Measurements from ENCODE around the gene CD247. TPM values are rescaled to one million over a fixed set of nuclear protein-coding genes. Genes with fewer than 3 reads are reported as not detected.
A peak's percentile ranks its signal among the peaks of the same experiment; 100 is the strongest.

CD247 gene
- total RNA-seq, 1 donor from 2014 or later: not detected

DNA sequence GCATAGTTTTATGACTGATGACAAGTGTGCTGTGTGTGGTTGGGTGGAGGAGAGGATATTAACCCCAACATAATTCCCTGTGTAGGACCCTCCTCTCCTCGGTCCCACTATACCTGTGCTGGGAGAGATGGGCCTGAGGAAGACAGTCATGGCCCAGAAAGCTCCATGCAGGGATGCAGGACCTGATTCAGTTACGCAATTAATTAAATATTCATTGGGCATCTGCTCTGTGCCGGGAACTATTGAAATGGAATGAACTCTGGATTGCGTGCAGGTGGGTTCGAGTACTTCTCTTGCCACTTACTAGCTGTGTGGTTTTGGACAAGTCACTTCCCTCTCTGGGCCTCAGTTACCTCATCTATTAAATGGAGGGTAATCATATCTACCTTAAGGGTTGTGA is 74.6 kb downstream of the CD247 start:
- Histone ChIP-seq H3K27me3 (ENCODE audit: control insufficient read depth, insufficient read depth, low read length) (peaks cover 11% of the 10 kb centered on the region), H3K4me3 (ENCODE audit: low read depth, low read length) (no peak overlapping the region), H3K36me3 (ENCODE audit: control insufficient read depth, insufficient read depth, low read length) (no peaks in the 10 kb centered on the region)
- DNase-seq (ENCODE audit: low read depth): no peak
- no peak for TF ChIP-seq CTCF (IDR thresholded peaks at IDR 0.05; ENCODE audit: insufficient read depth, low read length, poor library complexity, severe bottlenecking)

- no peak for DNase-seq (ENCODE audit: low read depth)
- no peak for TF ChIP-seq CTCF (IDR thresholded peaks at IDR 0.05; ENCODE audit: insufficient read depth, low read length, poor library complexity, severe bottlenecking)
- H3K27me3 ChIP-seq (ENCODE audit: control insufficient read depth, insufficient read depth, low read length): peaks cover 13% of the 10 kb centered on the region
- no peak overlapping the region for H3K4me3 ChIP-seq (ENCODE audit: low read depth, low read length)
- no peaks in the 10 kb centered on the region for H3K36me3 ChIP-seq (ENCODE audit: control insufficient read depth, insufficient read depth, low read length)
Observed at GRCh38 chr1:167442854-167443565, 75.3 kb downstream of the CD247 start.

- H3K36me3 ChIP-seq (ENCODE audit: control insufficient read depth, insufficient read depth, low read length): no peaks in the 10 kb centered on the region
Observed at GRCh38 chr1:167442142-167442848, 76.0 kb downstream of the CD247 start.

GRCh38 chr1:167441222-167441621 is 77.1 kb downstream of the CD247 start:
- H3K36me3 ChIP-seq (ENCODE audit: control insufficient read depth, insufficient read depth, low read length): no peaks in the 10 kb centered on the region
- no peak for TF ChIP-seq CTCF (IDR thresholded peaks at IDR 0.05; ENCODE audit: insufficient read depth, low read length, poor library complexity, severe bottlenecking)

More at GRCh38 chr1:167442142-167442848, 76.0 kb downstream of the CD247 start:
- DNase-seq (ENCODE audit: low read depth): peak; percentile 18
- Histone ChIP-seq H3K4me3 (ENCODE audit: low read depth, low read length) (no peak overlapping the region), H3K27me3 (ENCODE audit: control insufficient read depth, insufficient read depth, low read length) (peaks cover 13% of the 10 kb centered on the region)
- peak; percentile 89 for TF ChIP-seq CTCF (IDR thresholded peaks at IDR 0.05; ENCODE audit: insufficient read depth, low read length, poor library complexity, severe bottlenecking)

DNA sequence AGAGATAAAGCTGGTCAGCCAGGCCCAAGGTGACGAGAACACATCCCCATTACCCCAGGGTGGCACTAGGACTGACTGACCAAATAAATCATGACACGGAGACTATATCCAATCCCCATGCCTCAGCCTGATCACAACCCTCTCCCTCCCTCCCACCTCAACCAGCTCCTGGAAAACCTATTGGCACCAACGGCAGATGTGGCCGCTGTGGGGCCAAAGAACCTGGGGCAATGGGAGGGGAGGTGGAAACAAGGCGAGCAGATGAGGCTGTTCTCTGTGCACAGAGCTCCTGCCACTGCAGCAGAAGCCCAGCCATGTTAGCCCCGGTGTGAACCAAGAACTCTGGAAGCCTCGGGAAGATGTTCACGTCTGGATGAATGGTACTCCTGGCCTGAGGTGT is 77.6 kb downstream of the CD247 start:
- DNase-seq (ENCODE audit: low read depth): no peak
- TF ChIP-seq CTCF (IDR thresholded peaks at IDR 0.05; ENCODE audit: insufficient read depth, low read length, poor library complexity, severe bottlenecking): no peak

More at GRCh38 chr1:167441222-167441621, 77.1 kb downstream of the CD247 start:
- no peak for DNase-seq (ENCODE audit: low read depth)
- H3K4me3 ChIP-seq (ENCODE audit: low read depth, low read length): no peak overlapping the region
- H3K27me3 ChIP-seq (ENCODE audit: control insufficient read depth, insufficient read depth, low read length): peaks cover 13% of the 10 kb centered on the region

More for the DNA sequence above, 77.6 kb downstream of the CD247 start:
- H3K36me3 ChIP-seq (ENCODE audit: control insufficient read depth, insufficient read depth, low read length): no peaks in the 10 kb centered on the region
- peaks cover 13% of the 10 kb centered on the region for H3K27me3 ChIP-seq (ENCODE audit: control insufficient read depth, insufficient read depth, low read length)
- no peak overlapping the region for H3K4me3 ChIP-seq (ENCODE audit: low read depth, low read length)

Measured in kidney epithelial cell (primary cell).